K562 (cell line): ENCODE results near the gene WDR93. TPM values are rescaled to one million over a fixed set of nuclear protein-coding genes. Genes with fewer than 3 reads are reported as not detected.

Source experiments
- ATAC-seq: fragments of 200-7000 bp; cut with Tn5 transposase; 3 replicates; pipeline ENCODE4 v1.9.1; 2020; ENCODE audit warnings: moderate library complexity
- BruUV-seq: library from RNA; stranded (reverse); fragments of 400-500 nt; replicated peaks from 2 replicates; lab custom pipeline; 2021; lab: Mats Ljungman, UMichigan
- CTCF ChIA-PET: fragments of 300-600 bp; formaldehyde crosslinking; extraction: SDS; loops from one replicate; lab custom pipeline; 2021; ENCODE audit warnings: low intra/inter-chr PET ratio; lab: Yijun Ruan, JAX
- POLR2A ChIA-PET: fragments of 300-600, 350-650 bp; sonication (Branson Sonifier 250); formaldehyde crosslinking; extraction: SDS; loops from one replicate; lab custom pipeline; 2021; ENCODE audit warnings: antibody characterized with exemption, inconsistent platforms; lab: Yijun Ruan, JAX
- DNase-seq, 4 experiments: peaks; one replicate each; pipeline versions ENCODE4 v3.0.0 to v3.0.0-alpha.2; 2011 to 2018; ENCODE audit warnings: low spot score in 3 of 4, mixed read lengths in 3 of 4; ENCODE audit errors: extremely low read depth in 1 of 4
- FAIRE-seq: peaks from 2 replicates; lab custom pipeline; 2011; peaks lifted over from hg19 to GRCh38; lab: Jason Lieb, UNC
- H2AFZ ChIP-seq: 2 replicates; pipeline ENCODE4 v1.6.0; 2011; ENCODE audit warnings: low read depth, low read length, control low read depth, inconsistent platforms
- H3K27ac ChIP-seq: fragments of 200-600 bp; 3 replicates; pipeline ENCODE4 v1.8.0; 2011; ENCODE audit warnings: low read depth, mild to moderate bottlenecking, control low read depth, inconsistent platforms, low read length, moderate library complexity, mixed read lengths; ENCODE audit errors: extremely low read depth
- H3K27me3 ChIP-seq, 2 experiments: fragments of 300-600 bp in 1 of 2; 2 replicates in 1 of 2; 3 replicates in 1 of 2; pipeline versions ENCODE4 v1.6.0 to v1.8.0; 2011; ENCODE audit warnings: inconsistent platforms in 2 of 2, low read length in 2 of 2, mild to moderate bottlenecking in 1 of 2, mixed read lengths in 1 of 2, moderate library complexity in 1 of 2; ENCODE audit not compliant: control insufficient read depth in 2 of 2, insufficient read depth in 2 of 2
- H3K36me3 ChIP-seq: fragments of 300-600 bp; 3 replicates; pipeline ENCODE4 v1.8.0; 2011; ENCODE audit warnings: mild to moderate bottlenecking, low read length, inconsistent platforms; ENCODE audit not compliant: control insufficient read depth, insufficient read depth
- H3K4me1 ChIP-seq, 2 experiments: fragments of 200-600 bp in 1 of 2; replicated peaks in 1 of 2; 2 replicates in 1 of 2; 3 replicates in 1 of 2; pipeline versions ENCODE4 v1.5.1 to v1.8.0; 2011; ENCODE audit warnings: inconsistent platforms in 2 of 2, low read length in 2 of 2, mild to moderate bottlenecking in 1 of 2, mixed read lengths in 1 of 2, moderate library complexity in 1 of 2; ENCODE audit not compliant: control insufficient read depth in 2 of 2, insufficient read depth in 2 of 2
- H3K4me2 ChIP-seq: 2 replicates; pipeline ENCODE4 v1.6.1; 2011; ENCODE audit warnings: low read length, control low read depth, inconsistent platforms, mixed read lengths; ENCODE audit not compliant: insufficient read depth
- H3K4me3 ChIP-seq: fragments of 200-600 bp; sonication (generic), shearing (Covaris generic); 2 replicates; pipeline ENCODE4 v1.5.1; 2016; ENCODE audit warnings: control low read depth, inconsistent platforms
- H3K79me2 ChIP-seq: fragments of 200-600 bp; 3 replicates; pipeline ENCODE4 v1.8.0; 2011; ENCODE audit warnings: low read length, inconsistent platforms; ENCODE audit not compliant: control insufficient read depth, insufficient read depth
- H3K9ac ChIP-seq, 2 experiments: 2 replicates each; pipeline versions ENCODE4 v1.6.0 to v1.6.1; 2011; ENCODE audit warnings: low read depth in 2 of 2, low read length in 2 of 2, control low read depth in 1 of 2, inconsistent platforms in 1 of 2, mild to moderate bottlenecking in 1 of 2, mixed read lengths in 1 of 2; ENCODE audit not compliant: insufficient read depth in 1 of 2
- H3K9me1 ChIP-seq: one replicate; pipeline ENCODE4 v1.6.0; 2011; ENCODE audit warnings: inconsistent platforms, mild to moderate bottlenecking, low read length, moderate library complexity; ENCODE audit not compliant: control insufficient read depth, insufficient read depth
- H3K9me3 ChIP-seq: replicated peaks from 2 replicates; pipeline ENCODE4 v1.5.1; 2011; ENCODE audit warnings: low read depth, low read length, inconsistent platforms; ENCODE audit not compliant: control insufficient read depth, insufficient read depth
- H4K20me1 ChIP-seq: replicated peaks from 2 replicates; pipeline ENCODE4 v1.6.1; 2011; ENCODE audit warnings: low read length, inconsistent platforms, mixed read lengths; ENCODE audit not compliant: control insufficient read depth, insufficient read depth
- ARNT ChIP-seq, 2 experiments: fragments of 450-650 bp; IDR thresholded peaks; 2 replicates each; pipeline ENCODE4 v1.6.1; 2016; ENCODE audit warnings: mild to moderate bottlenecking in 1 of 2
- BRF2 ChIP-seq: IDR thresholded peaks from 3 replicates; pipeline ENCODE4 v1.6.1; 2011; ENCODE audit warnings: borderline replicate concordance, mild to moderate bottlenecking; ENCODE audit not compliant: insufficient read length, insufficient read depth
- CREB5 ChIP-seq: fragments of 250-450 bp; sonication (Bioruptor Pico); IDR thresholded peaks from 2 replicates; pipeline ENCODE4 v1.5.0; 2020; ENCODE audit warnings: mild to moderate bottlenecking
- E2F6 ChIP-seq, 2 experiments: IDR thresholded peaks; 2 replicates each; pipeline ENCODE4 v1.6.1; 2011; ENCODE audit warnings: borderline replicate concordance in 1 of 2, control low read depth in 1 of 2, low read depth in 1 of 2, low read length in 1 of 2, mild to moderate bottlenecking in 1 of 2, mixed read lengths in 1 of 2, moderate library complexity in 1 of 2; ENCODE audit not compliant: insufficient read depth in 1 of 2, insufficient read length in 1 of 2, poor library complexity in 1 of 2, severe bottlenecking in 1 of 2; ENCODE audit errors: extremely low read depth in 1 of 2
- ERF ChIP-seq: fragments of 450-650 bp; formaldehyde crosslinking; IDR thresholded peaks from 2 replicates; pipeline ENCODE4 v1.4.0; 2020; ENCODE audit warnings: mild to moderate bottlenecking, mixed read lengths
- MBD2 ChIP-seq: sonication (generic); IDR thresholded peaks from 2 replicates; pipeline ENCODE4 v1.6.1; 2016; ENCODE audit warnings: low read depth, borderline replicate concordance
- PRMT5 ChIP-seq: sonication (generic); formaldehyde crosslinking; IDR thresholded peaks from 2 replicates; pipeline ENCODE4 v1.5.0; 2020; ENCODE audit warnings: missing genetic modification reagents
- RBM17 ChIP-seq: fragments of 200-400 bp; formaldehyde crosslinking; IDR thresholded peaks from 2 replicates; pipeline ENCODE4 v1.6.1; 2017; ENCODE audit warnings: low read depth, mild to moderate bottlenecking, low read length, borderline replicate concordance
- RFX5 ChIP-seq: IDR thresholded peaks from 2 replicates; pipeline ENCODE4 v1.6.1; 2011; ENCODE audit warnings: low read depth, mild to moderate bottlenecking, improper control_type of control experiment, low read length
- SLC30A9 ChIP-seq: fragments of 250-450 bp; sonication (Bioruptor Pico); IDR thresholded peaks from 2 replicates; pipeline ENCODE4 v1.8.0; 2022; ENCODE audit warnings: mild to moderate bottlenecking, moderate library complexity
- ZBTB11 ChIP-seq, 3 experiments: fragments of 200-800 bp in 1 of 3; fragments of 250-450 bp in 1 of 3; fragments of 450-650 bp in 1 of 3; sonication (Bioruptor Pico) in 1 of 3; sonication (Bioruptor generic) in 1 of 3; formaldehyde crosslinking in 1 of 3; IDR thresholded peaks; 2 replicates each; pipeline versions ENCODE4 v1.6.1 to v1.8.0; 2016 to 2022; ENCODE audit warnings: mild to moderate bottlenecking in 2 of 3, missing genetic modification characterization in 2 of 3, missing compliant biosample characterization in 1 of 3, moderate library complexity in 1 of 3
- ZNF57 ChIP-seq: fragments of 450-650 bp; formaldehyde crosslinking; IDR thresholded peaks from 2 replicates; pipeline ENCODE4 v1.4.0; 2020; ENCODE audit warnings: mild to moderate bottlenecking, moderate library complexity
- WGBS: fragments of 100-300 bp; shearing (Covaris generic); methylation state at CpG from one replicate; pipeline ENCODE4 v1.1.6; 2016; ENCODE audit warnings: low coverage, mixed read lengths; ENCODE audit not compliant: insufficient coverage; ENCODE audit errors: missing lambda C conversion rate; 5-methylcytosine and 5-hydroxymethylcytosine counted together
- in situ Hi-C: fragments of 300-500 bp; cut with MboI; formaldehyde crosslinking; loops from 4 replicates; pipeline ENCODE4 v1.15.0; 2018; ENCODE audit warnings: inconsistent platforms, mixed read lengths
- intact Hi-C: fragments of 100-400 bp; cut with micrococcal nuclease; formaldehyde crosslinking; loops from 2 replicates; pipeline ENCODE4 v1.14.2; 2022
- polyA plus RNA-seq, 8 experiments: library from polyadenylated mRNA; depleted of rRNA in 4 of 8; stranded (reverse) in 5 of 8; unstranded in 3 of 8; fragments of >200 nt; fragmentation: Nextera tagmentation in 2 of 8; fragmentation: Illumina TruSeq in 1 of 8; extraction: Ambion mirVana in 2 of 8; extraction: Trizol in 1 of 8; gene quantifications; 2 replicates each; pipeline versions ENCODE4 v1.2.1 to v1.2.3, GENCODE V29; 2011 to 2014; ENCODE audit warnings: inconsistent platforms in 1 of 8, missing spikeins in 1 of 8
- total RNA-seq, 7 experiments: library from RNA; depleted of rRNA in 6 of 7; stranded (reverse); fragments of >200 nt in 6 of 7; fragmentation: Illumina TruSeq in 2 of 7; extraction: Trizol in 2 of 7; gene quantifications; 2 replicates each; pipeline versions ENCODE4 v1.2.1 to v1.2.3, GENCODE V29; 2011 to 2021; ENCODE audit warnings: low replicate concordance in 1 of 7

WDR93 gene
- total and polyA plus RNA-seq, 9 of the 15 experiments (the other 6 are each of a cell fraction or from before 2014, with no cell fraction given): not detected

GRCh38 chr15:89666184-89666857 lies 24.3 kb upstream of the WDR93 start:
- H3K4me3 ChIP-seq: no peak overlapping the region
- TF ChIP-seq BRF2: no peak
- no peak for TF ChIP-seq PRMT5
- TF ChIP-seq ZBTB11 (CRISPR knock-in tag; IDR thresholded peaks at IDR 0.05): no peak
- no peak for TF ChIP-seq ZNF57 (CRISPR knock-in tag)
- TF ChIP-seq RBM17: no peak
- TF ChIP-seq MBD2: no peak
- no peak for TF ChIP-seq SLC30A9 (CRISPR knock-in tag)
- TF ChIP-seq CREB5 (CRISPR knock-in tag): no peak
- no peak for TF ChIP-seq ERF (CRISPR knock-in tag)
- no peak for TF ChIP-seq RFX5
- TF ChIP-seq E2F6 (IDR thresholded peaks at IDR 0.05; ENCODE audit: borderline replicate concordance in 1 of 2, extremely low read depth in 1 of 2, insufficient read depth in 1 of 2, insufficient read length in 1 of 2, low read depth in 1 of 2, low read length in 1 of 2, poor library complexity in 1 of 2, severe bottlenecking in 1 of 2): no peak
- TF ChIP-seq ARNT (IDR thresholded peaks at IDR 0.05): no peak
- H2AFZ ChIP-seq: no peak overlapping the region
- no peaks in the 10 kb centered on the region for H4K20me1 ChIP-seq
- no peak overlapping the region for H3K4me2 ChIP-seq
- no peaks in the 10 kb centered on the region for H3K9me3 ChIP-seq
- in situ Hi-C loops (no loop called here), intact Hi-C loops (no loop called here)
- H3K9ac ChIP-seq: no peak overlapping the region
- H3K36me3 ChIP-seq: no peaks in the 10 kb centered on the region
- ChIA-PET POLR2A (interaction anchor here (0.5 kb wide), 1 partner anchor 338 kb away, joined by 3 read pairs; no protein-coding TSS in a partner anchor), CTCF (no interaction called here)
- ATAC-seq (peak; percentile 34; the same call in 2 of the 3 replicates), FAIRE-seq (no peak), DNase-seq (no peak)
- peaks cover 20 to 75% of the 10 kb centered on the region in 2 experiments for H3K27me3 ChIP-seq
- H3K4me1 ChIP-seq: peaks cover 0 to 18% of the 10 kb centered on the region in 2 experiments; a peak in 3 of 5 replicates
- no peak overlapping the region for H3K27ac ChIP-seq
- BruUV-seq: no TSS peak
- H3K9me1 ChIP-seq: no peaks in the 10 kb centered on the region
- WGBS: 8% methylated on average over 7 of the region's 8 CpGs
- H3K79me2 ChIP-seq: no peaks in the 10 kb centered on the region
